T-helper 1 cell (primary cell): ENCODE results near the gene BPIFB3.
"Not testable (repeated sequence)": the region's sequence is repeated elsewhere in the genome, so short reads cannot be mapped to it uniquely, and the experiment has no call there.

Experiments used
- DNase-seq, 5 donors: peaks; one replicate each; pipeline ENCODE4 v3.0.0-alpha.2; 2012 to 2020

BPIFB3 gene

DNA sequence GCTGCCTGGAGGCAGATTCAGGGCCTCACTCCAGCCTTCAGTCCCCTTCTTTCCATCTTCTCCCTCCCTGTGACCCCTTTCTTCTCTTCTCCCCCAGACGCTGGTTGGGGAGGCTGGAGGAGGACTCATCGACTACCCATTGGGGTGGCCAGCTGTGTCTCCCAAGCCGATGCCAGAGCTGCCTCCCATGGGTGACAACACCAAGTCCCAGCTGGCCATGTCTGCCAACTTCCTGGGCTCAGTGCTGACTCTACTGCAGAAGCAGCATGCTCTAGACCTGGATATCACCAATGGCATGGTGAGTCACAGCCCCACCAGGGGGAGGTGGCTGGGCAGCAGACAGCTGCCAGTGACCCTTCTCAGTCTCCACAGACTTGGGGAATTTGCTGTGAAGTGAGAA lies 38.7 kb downstream of the BPIFB3 start:
- DNase-seq = no peak

DNA sequence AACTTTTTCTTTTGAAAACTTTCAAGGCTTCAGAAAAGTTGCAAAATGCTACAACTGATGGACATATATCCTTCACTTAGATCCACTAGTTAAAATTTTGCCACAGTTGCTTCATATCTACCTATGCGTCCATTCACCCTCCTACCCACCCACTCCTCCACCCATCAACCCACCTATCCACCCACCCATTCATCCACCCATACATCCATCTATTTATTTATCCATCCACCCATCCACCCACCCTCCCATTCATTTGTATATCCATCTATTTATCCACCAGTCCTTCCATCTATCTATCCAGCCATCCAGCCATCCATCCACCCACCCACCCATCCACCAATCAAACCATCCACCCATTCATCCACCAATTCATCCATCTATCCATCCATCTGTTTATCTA lies 39.4 kb downstream of the BPIFB3 start:
- DNase-seq = no peak

DNA sequence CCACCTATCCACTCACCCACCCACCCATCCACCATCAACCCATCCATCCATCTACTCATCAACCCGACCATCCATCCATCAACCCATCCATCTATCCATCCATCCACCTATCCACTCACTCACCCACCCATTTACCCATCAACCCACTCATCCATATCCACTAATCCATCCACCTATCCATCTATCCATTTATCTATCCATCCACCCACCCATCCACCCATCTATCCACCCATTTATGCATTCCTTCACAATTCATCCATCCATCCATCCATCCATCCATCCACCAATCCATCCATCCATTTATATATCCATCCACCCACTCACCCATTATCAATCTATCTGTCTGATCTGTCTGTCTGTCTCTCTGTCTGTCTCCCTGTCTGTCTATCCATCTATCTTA lies 39.9 kb downstream of the BPIFB3 start:
- no peak for DNase-seq

DNA sequence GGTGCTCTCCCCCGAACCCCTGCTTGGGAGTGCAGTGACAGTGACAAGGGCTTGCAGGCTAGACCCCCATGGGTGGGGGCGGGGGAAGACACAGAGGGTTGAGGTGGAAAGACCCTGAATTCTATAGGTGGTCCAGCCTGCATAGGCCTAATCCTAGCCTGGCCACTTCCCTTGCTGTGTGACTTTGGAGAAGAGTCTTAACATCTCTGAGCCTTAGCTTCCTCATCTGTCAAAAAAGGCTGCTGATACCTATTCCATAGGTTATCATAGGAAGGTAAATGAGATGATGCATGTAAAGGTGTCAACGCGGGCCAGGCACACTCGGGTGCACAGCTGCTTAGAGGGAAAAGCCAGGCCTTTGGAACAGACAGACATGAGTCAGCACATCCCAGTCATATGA lies 41.5 kb downstream of the BPIFB3 start:
- no peak for DNase-seq

DNA sequence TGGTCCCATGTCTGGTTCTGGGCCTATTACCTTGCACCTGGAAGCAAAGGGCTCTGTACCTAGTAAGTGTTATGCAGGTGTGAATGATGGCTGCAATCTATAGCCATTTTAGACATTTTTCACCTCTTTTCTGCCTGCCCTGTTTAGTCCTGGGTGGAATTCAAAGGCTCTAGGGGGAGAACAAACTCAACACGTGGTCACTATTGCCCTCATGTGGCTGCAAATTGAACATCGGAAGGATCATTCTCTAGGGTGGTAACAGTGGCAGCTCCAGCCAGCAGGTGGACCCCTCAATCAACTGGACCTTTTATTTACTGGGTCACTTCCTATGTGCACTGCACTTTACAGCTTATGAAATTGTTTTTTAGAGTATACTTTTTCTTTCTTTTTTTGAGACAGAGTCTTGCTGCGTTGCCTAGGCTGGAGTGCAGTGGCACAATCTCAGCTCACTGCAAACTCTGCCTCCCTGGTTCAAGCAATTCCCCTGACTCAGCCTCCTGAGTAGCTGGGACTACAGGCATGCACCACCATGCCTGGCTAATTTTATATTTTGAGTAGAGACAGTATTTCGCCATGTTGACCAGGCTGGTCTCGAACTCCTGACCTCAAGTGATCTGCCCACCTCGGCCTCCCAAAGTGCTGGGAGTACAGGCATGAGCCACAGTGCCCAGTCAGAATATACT lies 42.3 kb downstream of the BPIFB3 start:
- DNase-seq = peak in 2 of 5 donors; percentile 19 to 32

DNA sequence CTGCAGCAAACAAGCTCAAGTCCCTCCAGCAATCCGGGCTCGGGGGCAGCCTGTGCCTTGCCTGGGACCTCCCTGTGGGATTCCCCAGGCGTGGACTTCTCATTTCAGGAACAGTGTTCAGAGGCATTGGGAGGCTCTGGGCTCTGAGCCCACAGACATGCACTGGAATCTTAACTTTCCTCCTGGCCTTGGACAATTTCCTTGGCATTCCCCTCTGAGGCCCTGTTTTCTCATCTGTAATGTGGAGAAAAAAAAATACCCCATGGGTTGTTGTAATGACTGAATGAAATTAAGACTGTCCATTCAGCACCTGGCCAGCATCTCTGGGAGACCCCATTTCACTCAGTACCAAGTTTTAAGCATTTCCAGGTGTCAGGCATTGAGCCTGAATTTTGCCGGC lies 43.3 kb downstream of the BPIFB3 start:
- no peak for DNase-seq

DNA sequence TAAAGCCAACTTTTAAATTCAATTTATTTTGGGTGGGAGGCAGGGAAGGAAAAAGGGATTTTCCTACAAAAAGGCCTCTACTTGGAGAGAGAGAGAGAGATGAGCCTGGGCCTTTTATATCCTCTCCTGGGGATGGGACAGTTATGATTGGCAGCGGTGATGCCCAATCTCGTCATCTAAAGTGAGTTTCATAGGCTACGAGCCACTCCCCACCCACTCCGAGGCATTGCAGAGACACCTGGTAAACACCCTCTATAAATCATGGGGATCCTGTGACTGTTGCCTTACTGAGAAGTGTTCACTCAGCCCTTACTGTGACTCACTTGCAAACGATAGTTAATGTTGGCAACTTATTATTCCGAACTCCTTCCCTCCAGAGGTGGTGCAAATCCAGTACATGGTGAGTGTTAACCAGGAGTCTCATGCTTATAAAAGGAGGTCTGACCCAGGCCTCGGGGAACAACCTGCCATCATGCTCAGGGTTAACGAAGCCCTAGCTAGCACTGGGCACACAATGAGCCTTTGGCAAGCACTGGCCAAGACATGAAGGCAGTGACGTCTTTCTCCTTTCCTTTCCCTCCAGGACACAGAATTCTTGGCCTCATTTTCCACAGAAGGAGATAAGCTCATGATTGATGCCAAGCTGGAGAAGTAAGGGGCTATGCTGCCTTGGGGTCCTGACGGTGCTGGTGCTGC lies 46.3 kb downstream of the BPIFB3 start:
- no peak for DNase-seq

DNA sequence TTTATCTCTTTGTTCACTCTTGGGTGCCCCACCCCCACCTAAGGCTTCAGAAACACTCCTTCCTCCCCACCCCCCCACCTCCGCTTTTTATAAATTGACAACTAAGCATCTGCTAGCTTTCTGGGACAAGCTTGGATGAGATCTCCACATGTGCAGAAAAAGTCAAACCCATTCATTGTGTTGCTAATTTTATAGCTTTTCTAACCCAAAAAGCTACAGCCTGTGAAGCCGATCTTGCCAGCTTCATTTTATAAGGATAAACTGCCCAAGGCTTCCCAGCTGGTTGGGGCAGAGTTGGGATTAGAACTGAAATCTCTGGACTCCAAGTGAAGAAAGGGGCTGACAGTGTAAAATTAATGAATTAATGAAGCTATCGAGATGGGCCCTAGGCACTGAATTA lies 49.9 kb downstream of the BPIFB3 start:
- no peak for DNase-seq

DNA sequence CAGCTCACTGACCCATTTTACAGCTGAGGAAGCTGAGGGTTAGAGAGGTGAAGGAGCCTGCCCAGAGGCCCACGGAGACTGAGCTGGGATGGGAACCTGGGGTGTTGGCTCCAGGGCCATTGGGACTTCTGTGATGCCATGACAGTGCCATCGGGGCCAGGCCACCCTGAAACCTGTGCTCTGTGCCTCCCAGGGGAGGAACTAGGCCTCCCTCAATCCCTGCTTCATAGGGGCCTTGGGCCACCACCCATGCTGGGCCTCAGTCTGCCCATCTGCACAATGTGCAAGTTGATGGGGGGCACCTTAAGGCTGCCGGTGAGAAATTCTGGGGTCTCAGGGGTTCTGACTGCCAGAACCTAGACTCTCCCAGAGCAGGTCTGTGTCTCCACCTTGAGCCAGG lies 50.6 kb downstream of the BPIFB3 start:
- no peak for DNase-seq

DNA sequence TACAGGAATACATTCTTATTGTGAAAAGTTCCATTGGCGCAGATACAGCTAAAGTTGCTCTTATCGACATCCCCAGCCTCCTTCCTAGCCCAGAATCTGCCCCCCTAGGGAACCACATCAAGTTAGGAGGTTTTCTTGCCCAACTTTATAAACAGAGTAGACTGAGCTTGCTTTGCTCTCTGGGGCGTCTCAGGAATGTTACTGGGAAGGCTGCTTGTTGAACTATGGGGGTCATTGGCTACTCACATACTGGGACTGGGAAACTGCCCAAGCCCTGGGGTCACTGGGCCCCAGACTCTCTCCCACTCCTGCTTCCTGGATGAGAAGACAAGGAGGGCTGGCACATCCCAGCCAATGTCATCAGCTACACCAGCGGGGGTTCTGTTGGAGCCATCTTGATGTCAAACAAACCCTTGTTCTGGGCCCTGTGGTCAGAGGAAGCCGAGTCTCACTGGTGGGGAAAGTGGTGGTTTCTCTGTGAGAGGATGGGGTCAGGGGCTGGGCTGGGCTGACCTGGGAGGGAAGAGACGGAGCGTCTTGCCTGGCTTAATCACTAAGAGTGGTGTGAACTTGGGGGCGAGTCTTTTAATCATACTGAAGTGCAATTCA lies 51.7 kb downstream of the BPIFB3 start:
- DNase-seq = no peak

DNA sequence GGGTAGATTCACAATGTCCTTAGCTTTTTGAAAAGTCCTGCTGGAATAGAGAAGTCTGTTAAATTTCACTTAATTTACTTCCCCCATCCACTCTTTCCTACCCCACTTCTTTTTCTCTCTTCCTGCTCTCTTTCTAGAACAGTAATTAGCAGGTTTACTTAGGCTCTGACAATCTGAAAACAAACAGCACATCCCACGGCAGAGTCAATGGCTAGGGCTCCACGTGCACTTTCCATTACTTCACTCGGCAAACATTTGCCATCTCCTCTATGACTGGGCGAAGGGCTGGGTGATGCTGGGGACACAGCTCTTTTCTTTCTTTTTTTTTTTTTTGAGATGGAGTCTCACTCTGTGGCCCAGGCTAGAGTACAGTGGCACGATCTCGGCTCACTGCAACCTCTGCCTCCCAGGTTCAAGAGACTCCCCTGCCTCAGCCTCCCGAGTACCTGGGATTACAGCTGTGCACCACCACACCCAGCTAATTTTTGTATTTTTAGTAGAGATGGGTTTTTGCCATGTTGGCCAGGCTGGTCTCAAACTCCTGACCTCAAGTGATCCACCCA lies 52.4 kb downstream of the BPIFB3 start:
- DNase-seq = not testable (repeated sequence)

DNA sequence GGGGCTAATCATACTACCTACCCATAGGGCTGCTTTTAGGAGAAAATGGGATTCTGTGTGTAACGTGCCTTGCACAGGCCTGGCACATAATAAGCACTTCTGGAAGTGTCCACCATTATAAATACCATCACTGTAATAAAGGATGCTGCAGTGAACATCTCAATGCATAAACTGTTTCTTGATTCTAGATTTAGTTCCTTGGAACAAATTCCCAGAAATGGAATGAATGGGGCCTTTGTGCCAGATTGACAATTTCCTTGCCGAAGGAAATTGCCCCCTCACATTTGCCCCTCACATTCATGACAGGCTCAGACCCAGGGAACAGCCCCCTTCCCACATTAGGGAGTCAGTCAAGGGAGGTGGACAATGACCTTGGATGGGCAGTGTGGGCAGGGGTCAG lies 55.0 kb downstream of the BPIFB3 start:
- DNase-seq = no peak

DNA sequence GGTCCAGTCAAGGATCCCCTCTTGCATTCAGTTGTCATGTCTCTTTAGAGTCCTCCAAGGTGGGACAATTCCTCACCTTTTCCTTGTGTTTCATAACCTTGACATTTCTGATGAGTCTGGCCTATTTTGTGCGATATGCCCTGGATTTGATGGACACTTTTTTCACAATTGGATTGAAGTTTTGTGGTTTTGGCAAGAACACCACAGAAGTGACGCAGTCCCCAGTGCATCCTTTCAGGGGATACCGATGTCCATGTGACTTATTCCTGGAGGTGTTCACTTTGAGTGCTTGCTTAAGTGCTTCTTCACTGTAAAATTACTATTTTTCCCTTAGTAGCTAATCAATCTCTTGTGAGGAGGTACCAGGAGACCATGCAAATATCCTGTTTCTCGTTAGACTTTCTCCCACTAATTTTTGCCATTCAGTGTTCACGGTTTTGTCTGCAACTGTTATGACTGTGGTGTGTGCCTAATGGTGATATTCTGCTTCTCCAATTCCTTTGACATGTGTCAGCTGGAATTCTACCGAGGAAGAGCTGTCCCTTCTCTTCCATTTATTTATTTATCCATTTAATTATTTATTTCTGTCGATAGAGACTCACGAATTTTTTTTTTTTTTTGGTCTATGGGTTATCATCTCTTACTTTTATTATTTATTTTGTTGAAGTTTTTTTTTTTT lies 56.6 kb downstream of the BPIFB3 start:
- DNase-seq = no peak

DNA sequence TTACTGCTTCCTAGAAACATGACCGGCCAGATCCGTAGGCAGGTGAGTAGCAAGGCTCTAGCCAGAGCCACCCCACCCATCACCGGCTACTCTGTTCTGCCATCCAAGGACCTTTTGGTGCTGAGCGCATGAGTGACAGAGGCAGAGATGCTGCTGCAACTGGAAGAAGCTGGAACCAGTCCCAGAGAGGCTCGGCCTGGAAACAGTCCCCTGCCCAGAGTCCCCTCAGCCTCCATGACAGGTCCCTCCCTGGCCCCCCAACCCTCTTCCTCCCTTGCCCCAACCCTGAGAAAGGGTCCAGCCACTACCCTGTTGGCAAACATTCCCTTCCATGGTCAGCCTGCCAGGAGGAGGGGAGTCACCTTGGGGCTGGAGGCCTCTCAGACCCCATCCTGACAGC lies 57.6 kb downstream of the BPIFB3 start:
- DNase-seq = no peak

DNA sequence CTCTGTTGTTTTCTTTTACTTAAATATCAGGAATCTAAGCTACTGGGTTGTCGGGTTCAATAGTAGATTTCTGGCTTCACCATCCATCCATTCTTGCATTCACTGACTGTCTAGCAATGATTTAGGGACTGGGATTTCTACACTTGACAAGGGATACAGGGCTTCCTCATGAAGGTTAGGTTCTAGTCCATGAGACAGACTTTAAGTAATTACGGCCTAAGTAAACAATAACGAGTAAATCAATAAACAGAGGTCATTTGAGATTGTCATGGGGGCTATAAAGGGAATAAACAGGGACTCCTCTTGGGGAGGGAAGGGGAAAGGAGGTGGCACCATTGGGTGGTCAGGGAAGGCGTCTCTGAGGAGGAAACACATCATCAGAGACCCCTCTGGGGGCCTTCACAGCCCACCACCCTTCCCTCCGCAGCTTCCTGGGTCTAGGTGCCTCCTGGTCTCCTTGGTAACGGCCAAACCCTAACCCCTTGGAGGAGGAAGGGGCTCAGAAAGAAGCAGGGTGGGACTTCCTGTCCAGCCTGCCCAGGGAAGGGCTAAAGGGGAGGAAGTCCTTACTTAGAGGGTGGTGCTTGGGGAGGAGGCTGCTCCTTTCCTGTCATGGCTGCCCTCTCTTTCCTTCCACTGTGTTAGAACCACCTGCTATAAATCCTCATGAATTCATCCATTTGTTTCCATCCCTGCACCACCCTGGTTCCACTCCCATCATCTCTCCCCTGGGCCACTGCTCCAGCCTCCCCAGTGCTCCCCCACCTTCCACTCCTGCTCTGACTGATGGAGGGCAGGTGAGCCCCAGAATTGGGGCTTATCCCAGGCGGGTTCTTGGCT lies 59.1 kb downstream of the BPIFB3 start:
- no peak for DNase-seq

DNA sequence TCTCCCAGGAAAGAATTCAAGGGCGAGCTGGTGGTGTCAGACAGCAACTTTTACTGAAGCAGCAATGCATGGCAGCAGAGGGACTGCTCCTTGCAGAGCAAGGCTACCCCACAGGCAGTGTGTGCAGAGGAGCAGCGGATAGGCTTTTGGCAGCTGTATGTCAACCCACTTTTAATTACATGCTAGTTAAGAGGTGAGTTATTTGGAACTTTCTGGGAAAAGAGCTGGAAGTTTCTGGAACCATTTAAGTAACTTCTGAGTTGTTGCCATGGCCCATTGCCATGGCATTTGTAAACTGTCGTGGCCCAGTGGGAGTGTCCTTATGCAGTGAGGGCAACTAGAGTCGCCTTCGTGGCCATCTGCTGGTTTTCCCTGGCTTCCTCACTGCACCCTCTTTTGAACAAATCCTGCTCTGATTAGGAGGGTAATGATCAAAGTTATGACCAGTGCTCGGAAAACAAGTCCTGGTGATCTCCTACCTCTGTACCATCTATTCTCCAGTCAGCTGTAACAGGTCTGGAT lies 59.7 kb downstream of the BPIFB3 start:
- no peak for DNase-seq

DNA sequence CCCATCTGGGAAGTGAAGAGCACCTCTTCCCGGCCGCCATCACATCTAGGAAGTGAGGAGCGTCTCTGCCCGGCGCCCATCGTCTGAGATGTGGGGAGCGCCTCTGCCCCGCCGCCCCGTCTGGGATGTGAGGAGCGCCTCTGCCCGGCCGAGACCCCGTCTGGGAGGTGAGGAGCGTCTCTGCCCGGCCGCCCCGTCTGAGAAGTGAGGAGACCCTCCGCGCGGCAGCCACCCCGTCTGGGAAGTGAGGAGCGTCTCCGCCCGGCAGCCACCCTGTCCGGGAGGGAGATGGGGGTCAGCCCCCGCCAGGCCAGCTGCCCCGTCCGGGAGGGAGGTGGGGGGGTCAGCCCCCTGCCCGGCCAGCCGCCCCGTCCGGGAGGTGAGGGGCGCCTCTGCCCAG lies 61.8 kb downstream of the BPIFB3 start:
- not testable (repeated sequence) for DNase-seq

DNA sequence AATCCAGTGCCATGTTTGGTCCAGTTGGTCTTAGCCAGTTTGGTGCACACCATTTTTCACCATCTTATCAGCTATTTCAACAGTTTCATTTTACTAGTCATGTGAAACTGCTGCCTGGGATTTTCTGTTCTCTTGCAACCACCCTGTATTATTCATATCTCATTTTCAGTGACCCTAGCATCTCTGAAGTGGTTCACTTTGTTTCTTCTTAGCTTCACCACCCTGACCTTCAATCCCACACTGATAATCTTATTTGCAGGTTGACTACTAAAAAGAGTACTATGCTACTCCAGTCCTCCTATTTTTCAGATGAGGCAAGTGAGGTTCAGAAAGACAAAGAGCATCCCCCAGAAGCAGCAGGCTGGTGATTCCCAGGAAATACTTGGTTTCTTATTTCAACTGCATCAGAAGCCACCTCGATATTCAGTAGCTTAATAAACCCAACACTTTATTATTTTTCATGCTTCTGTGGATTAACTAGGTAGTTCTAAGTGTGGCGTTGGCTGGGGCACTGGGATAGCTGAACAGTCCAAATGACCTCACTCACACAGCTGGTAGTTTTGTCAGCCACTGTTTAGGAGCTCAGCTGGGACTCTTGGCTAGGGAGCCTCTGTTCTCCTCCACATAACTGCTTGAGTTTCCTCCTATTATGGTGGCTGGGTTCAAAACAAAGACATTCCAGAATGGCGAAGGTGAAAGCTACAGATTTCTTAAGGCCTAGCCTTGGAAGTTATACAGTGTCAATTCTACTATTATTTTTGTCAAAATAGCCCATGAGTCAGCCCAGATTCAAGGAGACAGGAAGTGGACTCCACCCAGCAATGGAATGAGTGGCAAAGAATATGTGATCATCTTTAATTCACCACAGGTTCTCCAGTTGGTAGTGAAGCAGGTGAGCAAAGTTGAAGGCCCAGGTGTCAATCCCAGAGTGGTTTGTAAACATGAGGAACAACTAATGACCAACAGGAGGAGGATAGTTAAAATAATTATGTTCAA lies 66.3 kb downstream of the BPIFB3 start:
- no peak for DNase-seq

DNA sequence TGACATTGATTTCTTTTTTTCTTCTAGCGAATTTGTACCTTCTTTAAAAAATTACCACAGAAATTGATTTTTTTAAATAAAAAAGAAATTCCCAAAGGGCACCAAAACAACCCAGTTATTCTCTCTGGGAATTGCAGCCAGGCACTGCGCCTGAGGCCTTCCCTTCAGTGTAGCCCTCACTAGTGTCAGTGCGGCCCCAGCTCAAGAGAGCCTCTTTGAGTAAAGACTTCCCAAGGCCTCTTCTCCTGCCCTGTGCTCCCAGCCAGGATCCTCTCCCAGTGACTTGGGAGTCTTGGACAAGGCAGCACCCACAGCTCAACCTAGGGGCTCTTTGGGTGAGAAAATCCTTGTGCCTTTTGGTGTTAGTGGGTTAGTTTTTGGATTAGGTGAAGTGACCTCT lies 67.2 kb downstream of the BPIFB3 start:
- no peak for DNase-seq

DNA sequence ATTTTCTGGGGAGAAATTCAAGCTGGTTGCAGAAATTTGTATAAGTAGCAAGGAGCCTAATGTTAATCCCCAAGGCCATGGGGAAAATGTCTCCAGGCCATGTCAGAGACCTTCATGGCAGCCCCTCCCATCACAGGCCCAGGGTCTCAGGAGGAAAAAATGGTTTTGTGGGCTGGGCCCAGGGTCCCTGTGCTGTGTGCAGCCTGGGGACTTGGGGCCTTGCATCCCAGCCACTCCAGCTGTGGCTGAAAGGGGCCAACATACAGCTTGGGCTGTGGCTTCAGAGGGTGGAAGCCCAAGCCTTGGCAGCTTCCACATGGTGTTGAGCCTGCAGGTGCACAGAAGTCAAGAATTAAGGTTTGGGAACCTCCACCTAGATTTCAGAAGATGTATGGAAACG lies 68.6 kb downstream of the BPIFB3 start:
- DNase-seq = not testable (repeated sequence)
